Osteoblast (primary cell): ENCODE results near the gene GOPC. TPM values are rescaled to one million over a fixed set of nuclear protein-coding genes. Genes with fewer than 3 reads are reported as not detected.

ENCODE experiments used
- DNase-seq: peaks from one replicate; pipeline ENCODE4 v3.0.0; 2011; ENCODE audit warnings: low spot score, mixed read lengths; ENCODE audit not compliant: insufficient read length; ENCODE audit errors: missing footprints
- H2AFZ ChIP-seq: 2 replicates; pipeline ENCODE4 v1.6.0; 2011; ENCODE audit warnings: mild to moderate bottlenecking, low read length
- H3K27ac ChIP-seq: 2 replicates; pipeline ENCODE4 v1.5.1; 2011; ENCODE audit warnings: mild to moderate bottlenecking, low read depth, low read length, moderate library complexity
- H3K27me3 ChIP-seq: 2 replicates; pipeline ENCODE4 v1.6.0; 2012; ENCODE audit warnings: mild to moderate bottlenecking, control low read depth, inconsistent platforms, low read length, moderate library complexity; ENCODE audit not compliant: insufficient read depth
- H3K36me3 ChIP-seq: 2 replicates; pipeline ENCODE4 v1.5.1; 2011; ENCODE audit warnings: mild to moderate bottlenecking, low read length, control low read depth, moderate library complexity; ENCODE audit not compliant: insufficient read depth
- H3K4me1 ChIP-seq: 2 replicates; pipeline ENCODE4 v1.5.1; 2011; ENCODE audit warnings: mild to moderate bottlenecking, low read length, control low read depth, moderate library complexity; ENCODE audit not compliant: insufficient read depth
- H3K4me2 ChIP-seq: 2 replicates; pipeline ENCODE4 v1.6.0; 2011; ENCODE audit warnings: mild to moderate bottlenecking, low read length; ENCODE audit not compliant: insufficient read depth
- H3K4me3 ChIP-seq: fragments of 200-600 bp; sonication (generic); 3 replicates; pipeline ENCODE4 v1.5.1; 2012; ENCODE audit warnings: mild to moderate bottlenecking, low read length, inconsistent platforms; ENCODE audit not compliant: insufficient read depth
- H3K79me2 ChIP-seq: 2 replicates; pipeline ENCODE4 v1.6.0; 2012; ENCODE audit warnings: mild to moderate bottlenecking, low read length, control low read depth, inconsistent platforms; ENCODE audit not compliant: insufficient read depth
- H3K9me3 ChIP-seq: 2 replicates; pipeline ENCODE4 v1.5.1; 2011; ENCODE audit warnings: low read depth, low read length, control low read depth
- H4K20me1 ChIP-seq: 2 replicates; pipeline ENCODE4 v1.6.0; 2012; ENCODE audit warnings: mild to moderate bottlenecking, low read length, control low read depth; ENCODE audit not compliant: insufficient read depth
- total RNA-seq: library from RNA; depleted of rRNA; stranded (reverse); fragments of >200 nt; gene quantifications from 2 replicates; pipeline ENCODE4 v1.2.3, GENCODE V29; 2012
- TF ChIP-seq, protein P1 (sequence below): IDR thresholded peaks from 2 replicates; pipeline ENCODE4 v1.5.1; 2011; ENCODE audit warnings: mild to moderate bottlenecking, low read depth, low read length, moderate library complexity; ENCODE audit errors: extremely low read depth

Gene GOPC
- total RNA-seq, 1 donor, result 49.6 TPM

- TF ChIP-seq, protein P1, sequence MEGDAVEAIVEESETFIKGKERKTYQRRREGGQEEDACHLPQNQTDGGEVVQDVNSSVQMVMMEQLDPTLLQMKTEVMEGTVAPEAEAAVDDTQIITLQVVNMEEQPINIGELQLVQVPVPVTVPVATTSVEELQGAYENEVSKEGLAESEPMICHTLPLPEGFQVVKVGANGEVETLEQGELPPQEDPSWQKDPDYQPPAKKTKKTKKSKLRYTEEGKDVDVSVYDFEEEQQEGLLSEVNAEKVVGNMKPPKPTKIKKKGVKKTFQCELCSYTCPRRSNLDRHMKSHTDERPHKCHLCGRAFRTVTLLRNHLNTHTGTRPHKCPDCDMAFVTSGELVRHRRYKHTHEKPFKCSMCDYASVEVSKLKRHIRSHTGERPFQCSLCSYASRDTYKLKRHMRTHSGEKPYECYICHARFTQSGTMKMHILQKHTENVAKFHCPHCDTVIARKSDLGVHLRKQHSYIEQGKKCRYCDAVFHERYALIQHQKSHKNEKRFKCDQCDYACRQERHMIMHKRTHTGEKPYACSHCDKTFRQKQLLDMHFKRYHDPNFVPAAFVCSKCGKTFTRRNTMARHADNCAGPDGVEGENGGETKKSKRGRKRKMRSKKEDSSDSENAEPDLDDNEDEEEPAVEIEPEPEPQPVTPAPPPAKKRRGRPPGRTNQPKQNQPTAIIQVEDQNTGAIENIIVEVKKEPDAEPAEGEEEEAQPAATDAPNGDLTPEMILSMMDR, result no peak
- no peaks in the 10 kb centered on the region for H3K4me1 ChIP-seq
- peaks cover 3% of the 10 kb centered on the region for H3K9me3 ChIP-seq
- no peak overlapping the region for H3K27ac ChIP-seq
- H2AFZ ChIP-seq, result no peak overlapping the region
- no peaks in the 10 kb centered on the region for H4K20me1 ChIP-seq
- DNase-seq, result no peak
- H3K4me2 ChIP-seq, result no peak overlapping the region
- no peaks in the 10 kb centered on the region for H3K36me3 ChIP-seq
- no peaks in the 10 kb centered on the region for H3K79me2 ChIP-seq
- H3K27me3 ChIP-seq, result no peaks in the 10 kb centered on the region
- H3K4me3 ChIP-seq, result no peak overlapping the region
Observed at GRCh38 chr6:117629119-117629660, 26.9 kb upstream of the GOPC start.

DNA sequence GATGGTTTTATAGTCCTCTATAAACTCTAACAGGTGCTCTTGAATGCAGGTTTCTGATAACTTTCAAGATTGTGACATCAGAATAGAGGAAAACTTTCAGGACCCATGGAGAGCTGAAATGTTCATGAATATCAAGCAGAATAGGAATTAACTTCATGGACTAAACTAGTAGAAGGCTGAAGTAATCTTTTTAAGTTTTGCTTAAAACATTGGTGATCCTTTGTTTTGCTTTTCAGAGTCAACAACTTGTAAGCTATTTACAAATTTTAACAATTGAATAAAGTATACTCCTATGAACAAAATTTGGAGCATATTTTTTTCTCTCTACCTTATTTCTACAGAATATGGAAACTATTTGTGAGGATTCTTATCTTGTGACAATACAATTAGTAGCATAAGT lies 25.2 kb upstream of the GOPC start:
- no peaks in the 10 kb centered on the region for H3K4me1 ChIP-seq
- no peak overlapping the region for H3K27ac ChIP-seq
- no peaks in the 10 kb centered on the region for H3K27me3 ChIP-seq
- no peak for DNase-seq
- H3K9me3 ChIP-seq, result peaks cover 3% of the 10 kb centered on the region
- H2AFZ ChIP-seq, result no peak overlapping the region
- H3K4me3 ChIP-seq, result no peak overlapping the region
- no peak overlapping the region for H3K4me2 ChIP-seq
- no peaks in the 10 kb centered on the region for H3K36me3 ChIP-seq
- no peaks in the 10 kb centered on the region for H4K20me1 ChIP-seq
- no peaks in the 10 kb centered on the region for H3K79me2 ChIP-seq
- TF ChIP-seq, protein P1, result no peak

DNA sequence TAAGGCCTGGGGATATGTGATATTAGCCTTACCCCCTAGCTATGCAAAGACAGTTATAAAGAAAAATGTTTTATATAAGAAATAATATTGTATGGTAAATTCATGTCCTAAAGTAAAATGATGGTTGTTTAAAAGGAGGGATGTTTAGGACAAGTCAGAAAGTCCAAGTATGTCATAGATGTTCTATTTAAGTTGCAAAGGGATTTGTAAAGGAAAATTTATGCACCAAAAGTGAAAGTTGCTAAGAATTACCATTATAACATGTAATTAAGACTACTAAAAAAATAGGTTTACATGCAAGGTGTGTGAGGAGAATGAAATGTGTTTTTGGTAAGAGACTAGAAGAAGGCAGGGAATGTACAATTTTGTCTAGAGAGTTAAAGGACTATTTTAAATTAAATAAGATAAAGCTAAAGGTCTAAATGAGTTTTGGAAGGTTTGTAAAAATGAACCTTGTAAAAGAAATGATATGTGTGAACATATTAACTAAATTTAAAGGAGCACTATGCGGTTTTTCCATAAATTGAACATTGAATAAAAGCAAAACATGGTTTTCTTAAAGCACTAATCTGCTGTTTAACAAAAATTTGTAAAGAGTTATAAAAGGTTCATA lies 22.7 kb upstream of the GOPC start:
- no peaks in the 10 kb centered on the region for H3K4me1 ChIP-seq
- peaks cover 3% of the 10 kb centered on the region for H3K9me3 ChIP-seq
- H4K20me1 ChIP-seq, result no peaks in the 10 kb centered on the region
- no peaks in the 10 kb centered on the region for H3K79me2 ChIP-seq
- no peak overlapping the region for H2AFZ ChIP-seq
- DNase-seq, result no peak
- no peaks in the 10 kb centered on the region for H3K36me3 ChIP-seq
- no peak overlapping the region for H3K27ac ChIP-seq
- H3K4me2 ChIP-seq, result no peak overlapping the region
- TF ChIP-seq, protein P1, result no peak
- H3K27me3 ChIP-seq, result no peaks in the 10 kb centered on the region
- no peak overlapping the region for H3K4me3 ChIP-seq

GRCh38 chr6:117619178-117619577 lies 16.9 kb upstream of the GOPC start:
- Histone ChIP-seq H3K27me3 (no peaks in the 10 kb centered on the region), H2AFZ (no peak overlapping the region), H3K4me3 (no peak overlapping the region), H3K9me3 (no peaks in the 10 kb centered on the region), H3K27ac (no peak overlapping the region), H3K36me3 (no peaks in the 10 kb centered on the region), H3K79me2 (no peaks in the 10 kb centered on the region), H3K4me1 (peaks cover 7% of the 10 kb centered on the region), H4K20me1 (no peaks in the 10 kb centered on the region), H3K4me2 (no peak overlapping the region)
- no peak for DNase-seq
- TF ChIP-seq, protein P1, result no peak
